GM18508 (cell line): ENCODE measurements around the gene RNF157.
A peak's percentile ranks its signal among the peaks of the same experiment; 100 is the strongest.

Source experiments
- ATAC-seq: cut with Tn5 transposase; IDR thresholded peaks from one replicate; pipeline ENCODE4 v1.9.1; 2021; ENCODE audit warnings: moderate number of reproducible peaks; ENCODE audit not compliant: insufficient read depth, unreplicated experiment

RNF157 gene

DNA sequence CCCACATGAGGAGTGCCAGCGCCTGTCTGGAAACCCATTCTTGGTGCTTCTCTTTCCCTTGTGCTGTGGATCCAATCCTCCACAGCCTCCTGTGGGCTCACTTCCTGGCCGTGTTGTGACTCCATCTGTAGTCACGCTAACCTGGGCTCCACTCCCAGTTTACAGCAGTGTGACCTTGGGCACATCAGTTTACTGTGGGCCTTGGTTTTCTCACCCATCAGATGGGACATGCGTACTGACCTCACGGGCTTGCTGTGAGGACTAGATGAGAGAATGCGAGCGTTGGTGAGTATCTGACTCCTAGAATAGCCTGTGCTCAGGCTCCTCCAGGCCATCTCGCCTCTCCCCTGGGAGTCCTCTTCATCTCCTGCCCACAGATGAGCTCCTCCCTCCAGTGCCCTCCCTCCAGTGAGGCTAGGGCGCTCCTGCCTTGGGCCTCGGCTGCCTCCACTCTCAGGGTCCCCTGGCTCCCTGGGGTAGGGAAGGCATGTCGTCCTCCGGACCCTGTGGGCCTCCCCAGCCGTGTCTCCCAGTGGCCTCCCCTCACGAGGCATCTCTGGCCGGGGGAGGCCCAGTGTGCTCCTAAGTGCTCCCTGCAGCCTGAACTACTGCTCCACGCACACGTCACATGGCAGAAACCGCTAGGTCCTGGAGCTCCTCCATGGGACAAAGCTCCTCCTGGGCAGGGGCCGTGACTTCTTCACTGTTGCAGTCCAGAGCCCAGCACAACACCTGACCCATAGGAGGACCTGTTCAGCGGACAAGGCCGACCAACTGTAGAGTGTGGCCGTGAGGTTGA, 94.0 kb downstream of the RNF157 start:
- ATAC-seq, result no peak

DNA sequence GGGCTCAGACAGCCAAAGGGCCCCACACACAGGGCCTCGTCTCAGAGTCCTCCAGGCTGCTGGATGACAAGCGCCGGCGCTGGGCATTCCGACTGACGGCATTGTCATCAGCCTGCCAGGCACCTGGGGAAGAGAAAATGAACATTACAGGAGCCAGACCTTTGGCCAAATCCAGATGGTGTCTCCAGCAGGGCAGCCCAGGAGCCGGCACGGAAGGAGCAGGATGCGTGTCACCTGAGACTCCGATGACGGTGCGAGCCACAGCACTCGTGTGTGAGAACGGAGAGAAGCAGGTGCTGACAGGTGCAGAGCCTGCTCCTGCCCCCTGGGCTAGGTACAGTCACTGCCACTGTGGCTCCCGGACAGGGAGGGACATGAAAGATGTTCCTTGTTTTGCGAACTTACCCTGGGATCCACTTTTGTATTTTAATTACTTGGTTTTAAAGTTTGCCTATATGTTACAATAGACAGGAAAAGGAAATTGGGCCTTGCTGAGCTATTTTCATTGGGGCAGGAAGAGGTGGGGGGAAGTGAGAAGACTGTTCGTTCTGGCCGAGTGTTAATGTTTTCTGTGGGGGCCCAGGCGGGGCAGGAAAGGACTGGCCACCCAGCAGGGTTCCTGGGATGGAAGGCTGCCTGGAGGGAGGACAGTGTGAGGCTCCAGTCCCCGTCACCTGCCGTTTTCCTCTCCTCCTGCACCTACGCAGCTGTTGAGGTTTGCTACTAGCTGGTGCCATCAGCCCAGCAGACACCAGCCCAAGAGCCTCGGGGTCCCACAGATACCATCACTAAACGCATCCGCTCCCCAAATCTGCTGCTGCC, 94.9 kb downstream of the RNF157 start:
- ATAC-seq, result no peak

DNA sequence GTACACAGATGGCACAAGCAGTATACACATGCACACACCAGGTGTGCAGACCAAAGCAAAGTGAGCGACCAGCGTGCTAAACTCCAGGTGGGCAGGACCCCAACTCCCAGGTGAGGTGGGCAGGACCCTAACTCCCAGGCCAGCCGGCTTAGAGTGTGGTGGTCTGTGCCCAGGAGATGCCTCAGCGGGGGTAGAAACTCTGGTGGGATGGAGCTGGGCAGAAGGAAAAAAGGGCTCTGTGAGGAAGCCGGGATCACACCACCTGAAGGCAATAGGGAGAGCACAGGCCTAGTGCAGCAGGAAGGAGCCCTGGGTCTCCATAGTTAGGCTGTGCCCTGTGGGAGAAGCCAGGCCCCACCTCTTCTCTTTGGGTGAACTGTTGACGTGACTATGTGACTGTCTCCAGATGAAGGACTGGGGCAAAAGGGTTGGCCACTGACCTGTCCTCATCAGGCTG, 97.7 kb downstream of the RNF157 start:
- no peak for ATAC-seq

DNA sequence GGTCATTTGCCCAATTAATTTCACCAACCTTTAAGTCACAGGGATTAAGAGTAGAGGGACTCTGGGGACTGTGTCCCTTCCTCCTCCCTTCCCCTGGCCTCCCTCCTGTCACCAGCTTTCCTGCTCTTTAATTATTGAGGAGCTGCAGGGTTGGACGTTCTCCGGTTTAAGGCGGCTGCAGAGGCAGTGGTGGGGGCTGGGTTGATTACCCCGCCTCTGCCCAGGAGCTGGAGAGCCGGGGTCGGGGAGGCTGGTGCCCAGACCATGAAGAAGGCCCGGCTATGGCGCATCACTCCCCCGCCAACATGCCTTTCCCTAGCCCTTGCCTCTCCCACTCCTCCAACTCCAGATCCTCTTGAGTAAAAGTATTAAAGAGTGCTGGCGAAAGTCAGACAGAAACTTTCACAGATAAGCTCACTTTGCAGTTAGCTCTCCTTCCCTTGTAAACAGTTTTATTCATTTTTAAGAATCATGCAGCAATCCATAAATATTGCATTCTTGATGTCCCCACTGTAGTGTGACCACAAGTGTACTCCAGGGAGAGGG, 98.2 kb downstream of the RNF157 start:
- no peak for ATAC-seq

DNA sequence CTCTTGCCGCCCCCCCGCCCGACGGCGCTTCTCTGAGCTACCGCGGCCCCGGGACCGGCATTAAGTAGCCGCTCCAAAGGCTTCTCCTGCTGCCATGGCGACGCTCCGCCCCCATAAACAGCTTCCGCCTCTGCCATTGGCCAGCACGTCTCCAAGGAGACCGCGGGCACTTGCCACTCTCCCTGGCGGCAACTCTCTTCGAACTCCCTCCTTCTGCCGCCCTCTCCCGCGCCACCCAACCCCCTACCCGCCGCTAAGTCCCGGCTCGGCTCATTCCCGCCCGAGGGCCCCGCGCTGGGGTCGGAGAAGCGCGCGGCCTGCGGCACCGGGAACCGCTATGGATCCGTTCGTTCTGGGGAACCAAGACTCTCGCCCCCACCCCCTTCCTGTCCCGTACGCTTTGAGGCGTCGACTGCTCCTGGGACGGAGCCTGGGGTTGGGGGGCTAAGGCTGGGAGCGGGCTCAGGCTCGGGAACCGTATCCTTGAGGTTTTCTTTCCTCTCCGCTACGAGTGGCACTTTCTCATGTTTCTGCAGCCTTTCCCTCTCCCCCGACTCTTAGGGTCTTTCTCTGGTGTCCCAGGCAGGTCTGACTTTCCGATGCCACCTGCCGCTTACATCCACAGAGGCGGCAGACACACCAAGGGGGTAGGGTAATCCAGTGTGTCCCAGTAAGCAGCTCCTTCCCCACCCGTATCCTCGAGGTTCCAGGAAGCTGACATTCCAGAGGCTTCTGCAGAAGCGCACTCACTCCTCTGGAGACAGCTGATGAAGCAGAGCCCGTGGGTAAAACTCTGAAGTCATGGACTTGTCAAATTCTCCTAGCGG, 98.9 kb downstream of the RNF157 start, which contains the start of gene FOXJ1:
Gene FOXJ1 (minus strand): TSS at position 34 of the 827 bp plus-strand sequence. CDS start 850 bp downstream, outside the sequence.
- ATAC-seq, result peak; percentile 61

DNA sequence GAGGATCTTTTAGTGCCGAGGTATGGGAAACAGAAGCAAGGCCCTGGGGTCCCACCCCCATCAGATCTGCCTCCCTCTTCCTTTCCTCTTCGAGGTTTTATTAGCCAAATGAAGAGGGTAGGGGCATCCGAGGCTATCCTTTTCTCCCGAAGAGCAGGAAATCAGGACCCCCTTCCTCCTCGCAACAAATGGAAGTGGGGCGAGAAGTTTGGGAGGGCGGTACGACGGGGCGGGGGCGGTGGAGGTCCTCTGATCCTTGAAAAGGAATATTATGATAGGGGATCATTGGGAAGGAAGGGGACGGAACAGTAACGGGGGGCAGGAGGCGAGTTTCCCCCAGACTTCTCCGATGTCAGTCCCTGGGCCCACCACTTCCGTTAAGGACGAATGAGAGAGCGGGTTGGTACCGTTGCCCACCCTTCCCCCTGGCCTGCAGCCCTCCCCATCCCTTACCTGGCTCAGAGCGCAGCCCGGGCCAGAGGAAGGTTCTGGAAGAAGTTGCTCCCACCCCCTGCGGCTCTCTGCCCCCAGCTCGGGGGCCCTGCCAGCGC, 99.6 kb downstream of the RNF157 start:
- no peak for ATAC-seq

DNA sequence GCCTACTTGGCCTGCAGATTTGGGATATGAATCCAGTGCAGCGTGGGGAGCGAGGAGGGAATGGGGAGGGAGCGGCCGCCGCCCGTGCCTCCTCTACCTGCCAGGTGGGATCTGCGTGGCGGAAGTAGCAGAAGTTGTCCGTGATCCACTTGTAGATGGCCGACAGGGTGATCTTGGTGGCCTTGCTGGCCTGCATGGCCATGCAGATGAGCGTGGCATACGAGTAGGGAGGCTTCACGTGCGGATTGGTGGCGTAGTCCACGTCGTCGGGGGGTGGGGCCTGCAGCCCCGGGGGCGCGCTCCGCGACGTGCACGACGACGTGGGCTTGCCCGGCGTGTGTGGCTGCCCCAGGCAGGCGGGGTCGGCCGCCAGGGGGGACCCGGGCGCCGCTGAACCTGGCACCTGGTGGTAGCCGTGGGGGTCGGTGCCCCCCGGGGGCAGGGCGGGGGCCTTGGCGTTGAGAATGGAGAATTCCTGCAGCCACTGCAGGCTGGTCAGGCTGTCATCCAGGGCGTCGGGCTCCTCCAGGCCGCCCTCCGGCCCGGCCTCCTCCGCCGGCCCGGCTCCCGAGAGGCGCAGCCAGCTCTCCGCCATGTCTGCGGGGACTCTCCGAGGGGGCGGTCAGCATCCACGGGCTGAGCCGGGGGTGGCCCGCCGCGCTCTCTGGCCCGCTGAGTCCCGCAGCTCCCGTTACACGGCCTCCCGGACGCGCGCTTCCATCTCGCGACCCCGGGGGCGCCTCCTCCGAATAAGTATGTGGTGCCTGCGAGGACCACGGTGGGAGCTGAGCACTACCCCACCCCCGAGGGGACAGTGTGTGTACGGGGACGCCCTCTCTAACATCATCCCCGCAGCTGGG, 100.3 kb downstream of the RNF157 start:
- no peak for ATAC-seq

DNA sequence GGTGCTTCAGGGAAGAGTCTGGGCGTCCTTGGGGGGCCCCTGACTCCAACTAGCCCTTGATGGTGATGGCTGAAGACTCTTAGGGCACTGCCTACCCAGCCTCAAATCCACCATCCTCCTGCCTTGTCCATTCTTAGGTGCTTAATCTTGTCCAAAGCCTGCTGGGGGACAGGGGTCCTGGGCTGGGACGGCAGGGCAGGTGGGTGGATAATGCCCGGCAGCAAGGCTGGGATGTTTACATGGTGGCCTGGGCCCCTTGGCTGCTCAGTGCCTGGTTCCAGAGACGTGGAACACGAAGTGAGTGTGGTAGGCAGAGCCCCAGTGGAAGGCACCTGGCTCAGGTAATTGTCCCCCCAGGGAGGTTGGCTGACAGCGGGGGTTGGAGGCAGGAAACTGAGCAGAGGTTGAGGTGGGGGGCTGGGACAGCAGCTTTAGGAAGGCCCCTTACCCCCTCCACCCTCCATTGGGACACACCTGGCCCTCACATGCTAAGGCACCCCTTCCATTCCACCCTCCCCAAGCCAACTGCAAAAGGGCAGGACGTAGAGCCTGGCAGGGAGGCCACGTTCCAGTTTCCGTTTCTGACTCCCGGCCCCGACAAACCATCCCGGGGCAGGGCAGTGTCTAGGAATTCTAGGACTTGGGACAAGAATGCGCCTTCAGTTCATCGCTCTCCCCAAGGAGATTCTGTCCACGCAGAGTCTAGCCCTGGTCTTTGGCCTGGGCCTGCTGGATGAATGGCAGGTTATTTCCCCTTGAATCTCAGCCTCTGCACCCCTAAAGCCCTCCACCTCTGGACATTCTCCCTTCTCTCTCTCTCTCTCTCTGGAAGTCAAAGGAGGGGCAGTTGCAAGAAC, 101.2 kb downstream of the RNF157 start:
- ATAC-seq, result no peak

DNA sequence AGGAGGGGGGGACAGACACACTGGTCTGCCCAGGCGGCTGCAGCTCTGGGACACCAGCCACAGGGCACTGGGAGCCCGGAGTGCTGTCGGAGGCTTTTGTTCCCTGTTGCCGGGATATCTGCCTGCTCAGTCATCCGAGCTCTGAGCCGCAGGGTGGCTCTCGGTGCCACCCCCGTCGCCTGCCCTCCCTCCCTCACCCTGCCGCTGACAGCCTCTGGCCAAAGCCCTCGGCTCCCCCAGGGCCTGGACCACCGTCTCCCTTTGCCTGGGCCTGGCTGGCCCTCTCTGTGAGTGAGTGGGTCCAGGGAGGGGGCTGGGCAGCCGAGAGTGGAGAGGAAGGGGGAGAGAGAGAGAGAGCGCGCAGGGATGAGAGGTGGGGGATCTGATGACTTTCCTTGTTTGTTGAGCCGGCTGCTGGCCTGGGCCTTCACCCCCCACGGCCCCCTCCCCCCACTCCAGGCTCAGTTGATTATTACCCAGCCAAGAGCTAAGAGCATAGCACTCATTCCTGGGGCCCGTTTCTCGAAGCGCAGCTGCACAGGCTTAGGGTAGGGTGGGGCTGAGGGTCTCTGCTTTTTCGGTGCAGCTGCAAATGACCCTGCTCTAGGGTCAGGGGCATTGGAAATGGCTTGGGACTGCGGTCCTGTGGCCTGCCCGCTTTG, 101.9 kb downstream of the RNF157 start:
- no peak for ATAC-seq

DNA sequence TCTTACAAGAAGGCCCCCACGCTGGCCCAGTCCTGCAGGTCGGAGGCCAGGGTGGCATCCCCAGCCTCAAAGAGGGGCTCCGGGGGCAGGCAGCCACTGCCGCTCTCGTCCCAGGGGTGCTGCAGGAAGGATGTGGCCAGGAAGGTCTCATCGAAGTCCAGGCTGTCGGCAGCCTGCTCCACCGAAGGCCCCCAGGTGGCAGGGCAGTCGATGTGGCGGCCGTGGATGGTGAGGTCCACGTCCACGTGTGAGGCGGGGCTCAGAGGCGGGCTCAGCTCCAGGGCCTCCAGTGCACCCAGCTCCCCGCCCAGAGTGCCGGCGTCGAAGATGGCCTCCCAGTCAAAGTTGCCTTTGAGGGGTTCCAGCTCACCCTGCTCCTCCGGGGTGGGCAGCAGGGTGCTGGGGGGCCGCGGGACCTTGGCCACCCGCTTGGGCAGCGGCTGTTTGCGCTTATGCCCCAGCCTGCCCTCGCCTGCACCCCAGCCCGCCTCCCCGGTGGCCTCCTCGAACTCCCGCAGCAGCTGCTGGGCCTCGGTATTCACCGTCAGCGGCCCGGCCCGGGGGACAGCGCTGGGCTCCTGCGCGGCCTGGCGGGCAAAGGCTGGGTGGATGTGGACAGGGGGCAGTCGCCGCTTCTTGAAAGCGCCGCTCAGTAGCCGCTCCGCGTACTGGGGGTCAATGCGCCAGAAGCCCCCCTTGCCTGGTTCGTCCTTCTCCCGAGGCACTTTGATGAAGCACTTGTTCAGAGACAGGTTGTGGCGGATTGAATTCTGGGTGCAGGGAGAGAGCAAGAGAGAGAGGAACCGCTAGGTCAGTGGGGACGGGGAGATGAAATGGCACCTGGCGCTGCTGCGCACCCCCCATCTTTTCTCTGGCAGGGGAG, 102.7 kb downstream of the RNF157 start:
- ATAC-seq, result no peak

DNA sequence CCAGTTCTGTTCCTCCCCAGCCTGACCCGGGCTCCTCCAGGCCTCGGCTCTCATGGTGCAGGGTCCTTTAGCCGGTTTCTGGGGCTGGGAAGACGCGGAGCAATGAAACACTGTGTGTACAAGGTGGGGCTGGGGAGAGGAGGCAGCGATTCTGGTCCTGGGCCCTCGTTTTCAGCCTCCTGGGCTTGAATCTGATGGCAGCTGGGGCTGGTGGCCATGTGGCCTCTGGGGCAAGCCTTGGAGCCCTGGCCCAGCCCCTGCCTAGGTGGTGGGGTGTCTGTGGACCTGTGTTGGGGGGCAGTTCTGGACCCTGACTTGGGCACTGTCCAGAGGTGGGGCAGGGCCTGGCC, 103.3 kb downstream of the RNF157 start:
- ATAC-seq, result no peak

DNA sequence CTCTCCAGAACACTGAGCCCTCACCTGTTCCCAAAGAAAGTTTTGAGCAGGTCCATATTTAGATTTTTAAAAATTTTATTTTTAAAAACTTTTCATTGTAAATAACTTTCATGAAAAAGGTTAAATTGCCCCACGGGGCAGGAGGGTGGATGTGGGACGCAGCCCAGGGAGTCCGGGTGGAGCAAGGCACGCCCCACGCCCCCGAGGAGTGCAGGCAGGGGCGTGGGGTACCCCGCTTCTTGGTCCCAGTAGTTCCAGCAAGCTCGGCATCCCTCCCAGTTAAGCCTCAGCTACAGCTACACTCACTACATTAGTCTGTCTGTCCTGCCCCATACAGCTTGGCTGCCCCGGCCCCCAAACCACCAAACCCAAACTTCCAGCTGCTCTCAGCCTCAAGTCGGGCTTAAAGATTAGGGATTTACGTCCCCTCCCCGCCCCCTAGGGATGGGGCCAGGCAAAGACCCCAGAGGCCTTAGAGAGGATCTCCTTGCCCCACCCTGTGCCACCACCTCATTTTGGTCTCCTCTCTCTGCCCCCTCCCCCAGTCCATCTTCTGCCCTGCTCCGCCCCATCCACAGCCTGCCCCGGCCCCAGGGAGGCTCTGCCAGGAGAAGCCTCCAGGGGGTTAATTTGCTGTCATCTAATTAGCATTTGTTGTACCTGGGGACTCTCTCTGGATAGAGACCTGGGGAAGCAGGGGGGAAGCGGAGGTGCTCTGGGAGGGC, 103.9 kb downstream of the RNF157 start:
- ATAC-seq, result no peak

DNA sequence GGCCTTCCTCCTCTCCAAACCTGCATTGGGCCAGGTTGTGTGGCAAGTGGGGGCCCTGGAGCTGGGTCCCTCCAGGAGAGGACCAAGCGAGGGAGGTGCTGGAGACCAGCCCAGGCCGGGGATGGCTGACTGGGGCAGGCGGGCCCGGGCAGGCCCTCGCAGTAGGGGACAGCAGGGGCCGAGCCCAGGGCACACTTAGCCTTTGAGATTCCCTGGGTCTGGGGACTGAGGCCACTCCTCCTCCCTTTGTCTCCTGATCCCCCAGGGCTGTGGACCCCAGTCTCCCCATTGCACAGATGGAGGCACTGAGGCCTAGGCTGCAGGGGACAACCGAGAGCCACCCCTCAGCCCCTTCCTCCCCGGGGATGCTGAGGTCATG, 104.5 kb downstream of the RNF157 start:
- ATAC-seq, result no peak

DNA sequence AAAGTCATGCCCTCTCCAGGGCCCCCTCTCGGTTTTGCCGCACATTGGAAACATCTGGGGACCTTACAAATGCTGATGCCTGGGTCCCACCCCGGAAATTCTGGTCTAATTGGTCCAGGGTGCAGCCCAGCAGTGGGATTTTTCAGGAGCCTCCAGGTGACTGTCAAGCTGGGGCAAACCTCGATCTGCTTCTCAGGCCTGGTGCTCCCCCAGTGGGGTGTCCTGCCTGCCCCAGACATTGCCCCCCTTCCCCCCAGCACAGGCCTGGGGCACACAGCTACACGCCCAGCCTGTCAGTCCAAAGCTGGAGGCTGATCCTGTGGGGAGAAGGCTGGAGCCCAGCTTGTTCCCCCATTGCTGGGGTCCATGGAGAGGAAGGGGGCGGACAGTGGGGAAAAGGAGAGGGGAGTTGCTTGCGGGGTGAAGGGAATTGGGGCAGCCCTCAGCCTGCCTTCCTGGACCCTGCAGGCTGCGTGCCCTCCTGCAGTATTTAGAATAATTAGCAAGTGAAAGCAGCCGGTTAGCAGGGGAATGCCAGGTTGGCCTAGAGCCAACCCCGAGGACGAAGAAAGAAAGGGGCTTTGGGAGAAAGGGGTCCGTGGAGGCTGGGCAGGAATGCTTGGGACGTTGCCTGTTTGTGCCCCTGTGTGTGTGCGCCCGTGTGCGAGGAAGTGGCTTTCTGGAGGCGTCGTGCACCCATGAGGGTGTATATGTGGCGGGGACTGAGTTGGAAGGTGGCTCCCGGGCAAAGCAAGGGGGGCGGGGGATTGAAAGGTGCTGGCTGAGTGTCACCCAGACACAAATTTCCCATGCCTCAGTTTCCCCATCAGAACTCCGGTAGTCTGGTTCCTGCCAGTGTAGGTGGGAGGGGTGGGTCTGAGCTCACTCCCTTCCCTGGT, 105.1 kb downstream of the RNF157 start:
- no peak for ATAC-seq
